ENCODE data around the gene DLG2.

The DLG2 gene

DNA sequence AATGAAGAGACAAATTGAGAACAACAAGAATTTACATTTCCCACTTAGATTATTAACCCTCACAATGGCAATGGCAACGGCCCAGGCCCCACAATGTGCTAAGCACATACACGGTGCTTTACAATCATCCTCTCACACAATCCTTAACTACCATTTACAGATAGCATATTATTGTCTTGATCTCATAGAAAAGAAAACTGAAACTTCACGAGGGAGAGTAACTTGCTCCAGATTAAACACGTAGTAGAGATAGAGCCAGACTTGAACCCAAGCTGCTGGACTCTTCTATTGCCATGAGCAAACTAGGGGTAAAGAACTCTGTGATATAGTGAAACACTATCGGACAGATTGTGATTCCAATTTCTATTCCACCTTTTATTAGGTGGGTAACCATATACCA lies 665.1 kb downstream of the DLG2 start:
- DNase-seq = no peak

DNA sequence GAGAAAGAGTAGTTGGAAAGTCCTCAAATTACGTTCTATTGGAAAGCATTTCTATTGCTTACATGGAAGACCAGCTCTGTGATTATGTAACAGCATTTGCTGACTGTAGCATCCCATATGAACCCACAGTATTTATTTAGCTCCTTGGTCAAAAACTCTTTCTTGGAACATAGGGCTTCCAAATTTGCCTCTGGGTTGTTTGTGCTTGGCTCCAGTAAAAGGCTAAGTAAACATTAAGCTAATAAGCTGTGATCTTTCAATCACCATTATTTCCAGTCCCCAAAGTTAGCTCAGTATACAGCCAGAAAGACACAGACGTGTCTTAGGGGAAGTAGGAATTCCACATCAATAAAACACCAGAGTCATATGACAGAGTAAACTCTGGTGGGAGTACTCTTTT lies 668.8 kb downstream of the DLG2 start:
- no peak for DNase-seq

DNA sequence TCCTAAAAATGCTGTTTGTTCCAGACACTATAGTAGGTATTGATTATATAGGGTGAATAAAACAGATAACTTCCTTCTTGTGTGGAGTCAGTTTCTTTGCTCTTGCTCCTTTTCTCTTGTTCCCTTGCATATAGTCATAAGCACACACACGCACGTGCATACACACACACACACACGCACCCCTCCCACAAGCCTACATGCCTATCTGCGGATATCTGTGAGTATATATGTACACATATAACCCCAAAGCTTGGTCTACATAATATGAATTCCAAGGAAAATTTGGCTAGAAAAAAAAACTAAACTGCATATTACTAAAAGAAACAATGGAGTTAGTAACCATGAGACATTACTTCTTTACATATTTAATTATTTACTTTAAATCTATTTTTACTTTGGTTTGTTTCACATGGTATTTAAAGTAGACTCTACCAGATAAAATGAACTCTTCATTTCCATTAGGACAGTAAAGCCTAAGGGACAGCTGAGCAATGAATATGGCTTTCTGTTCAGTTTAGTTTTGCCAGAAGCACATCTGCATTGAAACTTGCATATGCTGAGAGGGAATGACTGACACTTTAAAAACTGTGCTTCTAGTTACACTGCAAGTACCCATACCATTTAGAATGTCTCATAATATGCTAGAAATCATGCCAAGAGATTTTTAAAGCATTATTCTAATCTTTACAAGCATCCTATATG lies 676.4 kb downstream of the DLG2 start:
- DNase-seq = no peak

DNA sequence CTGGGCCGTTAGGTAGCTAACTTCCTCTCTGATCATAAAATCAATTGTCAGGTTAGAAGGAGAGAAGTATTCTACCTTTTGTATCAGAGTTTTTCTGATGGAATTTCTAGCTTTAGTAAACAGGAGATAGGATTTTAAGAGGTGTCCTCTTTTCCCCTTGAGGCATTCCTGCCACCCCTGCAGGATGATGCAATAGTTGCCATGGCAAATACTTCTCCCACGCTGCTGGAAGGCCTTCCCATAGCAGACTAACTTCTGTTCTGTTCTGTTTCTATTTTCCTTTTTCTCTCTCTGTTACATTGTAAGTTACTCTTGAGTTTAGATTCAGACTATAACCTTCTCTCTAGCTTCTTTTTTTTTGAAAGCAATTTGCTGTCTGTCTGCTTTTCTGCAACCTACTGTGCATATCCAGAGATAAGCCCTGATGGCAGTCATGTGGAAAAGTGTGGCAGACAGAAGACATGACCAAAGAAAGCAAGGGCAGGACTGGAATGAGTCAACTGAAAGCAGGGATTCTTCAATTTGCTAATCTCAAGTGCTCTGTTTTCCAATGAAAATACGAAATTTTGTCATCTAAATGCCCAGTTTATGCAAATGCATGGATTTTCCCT lies 679.1 kb downstream of the DLG2 start:
- DNase-seq = no peak

DNA sequence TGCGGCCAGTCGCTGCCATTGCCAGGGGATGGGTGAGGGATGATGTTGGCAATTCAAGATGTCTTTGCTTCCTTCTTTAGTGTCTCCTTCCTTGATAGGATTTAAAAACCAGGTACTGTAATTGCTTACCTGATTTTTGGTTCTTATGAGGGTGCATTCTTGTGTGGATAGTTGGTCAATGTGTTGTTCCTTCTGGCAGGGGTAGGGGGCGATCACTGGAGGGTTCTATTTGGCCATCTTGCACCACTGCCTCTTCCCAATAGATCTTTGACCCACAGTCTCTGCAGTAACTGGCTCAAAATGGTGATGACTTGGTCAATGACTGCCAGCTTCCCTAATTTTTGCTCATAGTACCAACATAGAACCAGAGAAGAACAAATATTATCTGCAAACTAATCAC lies 680.1 kb downstream of the DLG2 start:
- DNase-seq = no peak

DNA sequence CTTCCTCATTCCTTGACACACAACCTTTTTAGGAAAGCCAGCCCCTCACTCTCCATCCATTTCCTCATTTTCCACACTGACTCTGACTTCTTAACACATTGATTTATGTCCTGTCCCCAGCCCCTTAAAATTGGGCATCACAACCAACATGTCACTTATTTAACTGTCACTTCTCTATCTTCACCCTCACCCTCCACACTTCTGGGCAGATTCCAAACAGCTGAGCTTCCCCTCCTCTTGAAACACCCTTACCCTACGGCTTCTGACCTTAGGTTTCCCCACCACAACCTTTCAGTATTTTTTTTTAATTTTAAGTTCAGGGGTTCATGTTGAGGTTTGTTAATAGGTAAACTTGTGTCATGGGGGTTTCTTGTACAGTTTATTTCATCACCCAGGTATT lies 696.3 kb downstream of the DLG2 start:
- DNase-seq = no peak

DNA sequence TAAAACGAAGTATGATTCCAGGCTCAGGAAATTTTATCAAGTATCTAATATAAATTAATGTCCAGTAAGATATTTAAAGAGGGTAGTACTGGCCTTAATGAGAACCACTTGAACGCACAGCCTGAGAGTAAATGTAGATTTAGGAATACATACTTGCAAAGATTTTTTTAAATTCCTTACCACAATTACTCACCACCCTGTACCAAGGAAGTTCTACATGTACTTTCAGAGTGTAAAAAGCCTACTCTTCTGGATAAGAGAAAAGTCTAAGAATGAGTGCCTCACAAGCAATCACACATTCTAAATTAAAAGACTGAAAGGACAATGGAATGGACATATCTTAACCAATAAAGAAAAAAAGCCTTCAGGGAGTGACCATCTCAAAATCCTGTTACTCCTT lies 697.4 kb downstream of the DLG2 start:
- DNase-seq = no peak

DNA sequence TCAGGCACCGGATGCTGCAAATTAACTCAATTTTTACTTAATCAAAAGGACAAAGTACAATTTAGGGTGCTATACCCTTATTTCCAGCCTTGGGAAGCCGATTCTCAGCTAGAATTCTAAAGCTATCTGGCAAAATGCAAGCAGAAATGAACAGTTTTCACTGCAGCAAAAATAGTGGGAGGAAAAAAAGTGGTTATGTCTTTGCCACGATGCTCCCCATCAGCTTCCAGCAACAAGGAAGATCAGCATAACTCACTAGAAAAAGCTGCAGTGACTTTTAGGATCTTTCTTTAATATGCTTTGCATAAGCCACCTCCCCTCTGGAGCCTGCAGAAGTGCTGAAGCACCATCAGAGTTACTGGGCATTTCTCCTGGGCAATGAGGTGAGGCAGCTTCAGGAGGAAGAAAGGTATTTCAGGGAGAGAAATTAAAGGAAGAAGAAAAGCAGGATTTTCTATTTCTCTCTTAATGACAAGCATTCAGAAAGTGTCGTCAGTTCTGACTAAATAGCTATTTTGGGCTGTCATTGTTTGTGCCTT lies 702.9 kb downstream of the DLG2 start:
- DNase-seq = no peak

DNA sequence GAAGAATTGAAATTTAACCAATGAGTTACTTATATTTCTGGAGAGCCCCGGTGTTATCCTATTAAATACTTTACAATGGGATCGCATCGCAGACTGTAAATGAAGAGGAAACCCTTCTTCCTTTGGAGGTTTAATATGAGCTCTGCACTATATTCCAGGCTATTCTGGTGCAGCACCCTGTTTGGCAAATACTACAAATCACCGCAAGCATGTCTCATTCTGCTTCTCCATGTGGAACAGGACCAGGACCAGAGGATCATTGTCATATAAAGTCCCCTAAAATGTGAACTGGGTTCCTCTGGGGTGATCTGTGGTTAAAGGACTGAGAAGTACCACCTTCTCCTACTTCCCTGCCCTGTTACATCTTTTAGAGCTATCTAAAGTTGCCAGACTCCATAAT lies 703.7 kb downstream of the DLG2 start:
- no peak for DNase-seq

DNA sequence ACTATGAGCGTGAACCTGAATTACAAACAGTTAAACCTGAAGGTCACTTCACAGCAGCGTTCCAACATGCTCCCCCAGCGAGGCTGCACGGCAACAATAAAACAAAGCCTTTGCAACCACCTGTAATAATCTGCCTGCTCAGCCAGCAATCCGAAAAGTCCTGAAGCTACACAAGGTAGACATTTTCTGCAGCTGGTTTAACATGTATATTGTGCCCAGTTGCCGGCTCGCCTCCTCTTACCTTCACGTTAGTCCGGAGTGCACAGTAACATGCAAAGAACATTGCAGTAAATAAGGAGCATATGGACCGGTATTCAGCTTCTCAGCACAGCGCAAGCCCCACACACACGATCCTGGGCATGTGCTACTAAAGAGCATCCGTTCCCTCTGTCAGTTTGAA lies 704.3 kb downstream of the DLG2 start:
- DNase-seq = no peak

DNA sequence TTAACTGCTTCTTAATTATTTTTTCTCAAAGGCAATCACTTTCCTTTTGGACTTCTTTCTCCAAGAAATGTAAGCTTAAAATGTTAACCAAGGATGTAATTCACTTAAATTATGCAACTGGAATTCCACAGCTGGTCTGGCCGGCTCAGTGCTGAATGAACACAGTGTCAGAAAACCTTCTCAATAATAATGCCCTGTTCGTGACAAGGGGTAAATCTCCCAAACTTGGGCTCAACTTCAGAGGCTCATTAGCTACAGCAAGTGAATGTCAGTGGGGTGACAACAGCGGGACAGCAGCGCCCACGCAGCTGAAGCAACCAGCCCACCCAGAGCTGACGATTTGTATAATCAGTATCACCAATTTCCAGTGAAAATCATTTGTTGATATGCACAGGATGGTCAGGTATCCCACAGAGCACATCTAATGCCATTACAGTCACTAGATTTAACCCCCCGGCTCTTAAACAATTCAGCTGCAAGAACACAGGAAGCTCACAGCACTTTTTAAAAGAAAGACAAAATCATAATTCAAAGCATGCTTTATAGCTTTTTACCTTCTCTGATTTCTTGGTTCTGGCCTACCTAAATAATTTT lies 704.8 kb downstream of the DLG2 start:
- no peak for DNase-seq

DNA sequence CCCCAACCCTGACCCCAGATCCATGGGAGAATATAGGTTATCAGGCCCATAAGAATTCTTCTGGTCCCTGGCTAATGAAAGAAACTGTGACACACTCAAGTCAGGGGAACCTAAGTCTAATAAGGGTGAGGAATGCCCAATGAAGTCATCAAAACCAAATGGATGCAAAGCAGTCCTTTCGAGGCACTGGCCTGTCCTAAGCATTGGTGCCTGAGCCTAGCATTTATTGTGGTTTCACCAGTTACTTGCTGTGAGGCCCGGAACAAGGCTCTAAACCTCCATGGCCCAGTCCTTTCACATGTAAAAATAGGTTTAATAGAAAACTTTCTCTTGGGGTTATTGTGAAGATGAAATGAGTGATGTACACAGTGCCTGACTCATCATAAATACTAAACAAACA lies 712.6 kb downstream of the DLG2 start:
- no peak for DNase-seq

DNA sequence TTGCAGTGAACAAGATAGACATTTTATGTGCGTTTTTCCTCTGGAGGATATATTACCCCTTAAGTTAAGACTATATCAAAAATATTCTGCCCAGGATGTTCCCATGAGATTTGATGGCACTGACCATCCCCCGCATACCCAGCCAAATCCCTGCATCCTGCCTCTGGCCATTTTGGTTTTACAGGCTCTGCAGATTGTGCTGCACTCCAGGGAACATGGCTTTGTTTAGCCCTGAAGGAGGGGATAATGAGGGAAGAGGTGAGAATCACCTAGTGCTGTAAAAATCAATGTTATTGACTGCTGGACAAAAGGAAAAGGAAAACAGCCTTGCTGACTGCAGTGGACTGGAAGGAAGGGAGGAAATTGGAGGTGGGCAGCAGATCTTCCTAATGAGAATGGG lies 717.4 kb downstream of the DLG2 start:
- no peak for DNase-seq

DNA sequence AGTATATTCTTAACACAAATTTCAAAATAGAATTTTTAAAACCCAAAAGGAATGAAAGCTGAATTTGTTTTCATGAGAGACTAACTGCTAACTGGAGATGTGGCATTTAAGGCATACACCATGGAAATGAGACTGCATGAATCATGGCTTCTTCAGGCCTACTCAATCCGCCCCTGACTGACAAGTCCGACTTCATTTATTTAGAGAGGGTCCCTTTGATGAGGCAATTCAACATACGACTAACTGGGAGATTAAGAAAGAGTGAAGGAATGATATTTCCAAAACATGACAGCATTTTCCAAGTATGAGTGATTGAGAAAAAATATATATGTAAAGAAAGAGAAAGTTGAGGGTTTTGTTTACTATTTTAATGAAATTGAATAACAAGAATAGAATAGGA lies 720.1 kb downstream of the DLG2 start:
- DNase-seq = no peak

DNA sequence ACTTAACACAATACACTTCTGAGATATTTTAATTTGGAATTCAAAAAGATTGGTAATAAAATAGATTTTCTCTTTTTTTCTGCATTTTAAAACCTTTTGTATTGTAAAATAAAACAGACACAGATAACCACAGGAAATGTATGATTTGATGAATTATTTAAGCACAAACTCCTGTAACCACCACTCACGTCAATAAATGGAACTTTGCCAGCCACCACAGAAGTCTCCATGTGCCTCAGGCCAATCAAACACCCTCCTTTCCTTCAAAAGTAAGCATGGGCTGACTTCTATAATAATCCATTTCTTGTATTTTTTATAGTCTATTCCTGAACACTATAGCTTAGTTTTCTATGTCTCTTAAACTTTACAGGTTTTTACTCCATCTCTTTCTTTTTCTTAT lies 721.7 kb downstream of the DLG2 start:
- DNase-seq = no peak

DNA sequence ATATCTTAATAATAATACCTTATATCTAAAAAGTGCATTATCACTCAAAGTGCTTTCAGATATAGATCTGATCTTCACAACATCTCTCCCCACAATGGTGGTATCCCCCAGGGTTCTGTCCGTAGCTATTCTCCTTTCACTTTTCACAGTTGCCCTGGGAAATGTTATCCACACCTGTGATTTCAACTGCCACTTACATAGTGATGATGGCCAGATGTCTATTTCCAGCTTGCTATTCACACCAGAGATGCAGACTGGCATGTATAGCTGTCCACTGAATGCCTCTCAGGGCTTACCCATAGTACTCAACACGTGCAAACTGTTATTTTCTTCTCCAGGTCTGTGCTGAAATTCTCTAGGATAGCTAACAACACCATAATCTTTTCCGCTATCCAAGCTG lies 724.7 kb downstream of the DLG2 start:
- no peak for DNase-seq

DNA sequence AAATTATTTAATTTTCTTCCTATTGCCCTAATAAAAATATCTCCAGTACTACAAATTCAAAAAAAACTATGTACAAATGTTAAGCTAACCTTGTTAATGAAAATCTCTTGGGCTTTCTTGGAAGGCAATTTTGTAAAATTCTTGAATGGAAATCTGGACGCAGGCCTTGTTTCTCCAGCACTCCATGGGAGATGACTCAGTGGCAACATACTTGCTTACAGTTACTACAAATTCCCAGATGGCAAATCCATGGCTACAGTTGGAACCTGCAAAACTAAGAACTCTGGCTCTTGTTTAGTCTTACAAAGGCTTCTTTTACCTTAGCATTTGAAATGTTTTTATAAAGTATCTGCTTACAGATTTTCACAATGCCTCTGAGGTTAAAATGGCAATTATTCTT lies 725.2 kb downstream of the DLG2 start:
- DNase-seq = no peak

DNA sequence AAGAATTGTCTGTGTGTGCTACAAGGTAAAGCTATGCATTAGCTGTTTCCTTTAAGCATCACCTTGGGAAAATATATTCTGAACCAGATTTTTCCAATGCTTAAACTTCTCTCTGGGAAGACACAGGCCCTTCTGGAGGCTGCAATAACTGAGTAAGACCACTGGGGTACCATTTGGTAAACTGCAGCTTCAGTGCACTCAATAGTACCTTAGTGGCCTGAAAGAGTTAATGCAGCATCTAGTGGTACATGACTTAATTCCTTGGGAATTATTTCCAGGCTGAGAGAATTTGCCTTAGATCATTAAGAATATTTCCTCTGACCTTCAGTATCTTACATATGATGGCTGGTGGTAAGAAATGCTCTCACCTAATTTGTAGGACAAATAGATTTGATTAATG lies 727.4 kb downstream of the DLG2 start:
- no peak for DNase-seq

DNA sequence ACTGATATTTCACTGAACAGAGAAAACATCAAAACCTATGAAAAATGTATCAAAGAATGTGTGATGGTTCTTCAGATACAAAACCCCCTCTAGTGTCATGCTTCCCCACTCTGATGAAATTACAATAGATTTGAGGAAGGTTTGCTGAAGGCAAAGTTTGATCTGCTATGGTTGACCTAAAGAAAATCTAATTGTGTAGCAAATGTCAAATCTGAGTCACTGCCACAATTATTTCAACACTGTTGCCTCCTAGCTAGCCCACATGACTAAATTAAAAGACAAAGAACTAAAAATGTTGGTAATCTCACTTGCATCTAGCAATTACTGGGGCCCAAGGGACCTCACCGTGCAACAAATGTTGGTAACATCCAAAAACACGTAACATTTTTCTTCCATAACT lies 728.0 kb downstream of the DLG2 start:
- DNase-seq = no peak

DNA sequence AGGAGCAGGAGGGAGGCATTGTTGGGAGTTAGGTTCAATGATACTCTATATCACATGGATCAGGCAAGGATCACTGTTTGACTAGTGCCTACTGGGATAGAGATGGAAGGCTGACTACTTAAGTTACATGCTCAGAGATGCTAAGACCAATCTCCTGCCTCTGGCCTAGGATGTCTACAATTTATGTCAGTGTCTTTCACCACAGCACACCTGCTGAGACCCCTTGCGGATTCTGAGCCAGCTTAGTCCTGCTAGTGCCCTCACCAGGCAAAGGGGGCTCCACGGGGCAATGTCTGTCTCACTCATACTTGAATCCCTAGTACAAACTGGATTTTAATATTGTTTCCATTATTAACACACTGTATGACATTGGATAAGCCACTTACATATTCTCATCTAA lies 732.5 kb downstream of the DLG2 start:
- no peak for DNase-seq

DNA sequence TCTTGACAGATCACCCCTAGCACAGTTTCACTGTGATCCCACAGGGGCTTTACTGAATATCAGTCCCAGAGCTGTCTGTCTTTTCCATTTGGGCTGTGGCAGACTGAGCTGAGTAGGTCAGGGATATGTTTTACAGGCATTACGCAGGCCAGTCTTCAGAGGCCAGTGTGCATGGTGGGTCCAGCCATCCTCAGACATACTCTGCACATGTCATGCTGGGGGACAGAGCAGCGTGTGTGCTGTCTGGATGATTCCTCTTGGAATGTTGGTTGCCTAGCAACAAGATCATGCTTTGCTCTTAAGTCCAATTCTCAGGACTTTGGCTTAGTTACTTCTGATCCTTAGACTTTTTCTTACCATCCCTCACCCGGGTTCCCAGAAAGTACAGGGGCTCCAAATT lies 736.5 kb downstream of the DLG2 start:
- no peak for DNase-seq

DNA sequence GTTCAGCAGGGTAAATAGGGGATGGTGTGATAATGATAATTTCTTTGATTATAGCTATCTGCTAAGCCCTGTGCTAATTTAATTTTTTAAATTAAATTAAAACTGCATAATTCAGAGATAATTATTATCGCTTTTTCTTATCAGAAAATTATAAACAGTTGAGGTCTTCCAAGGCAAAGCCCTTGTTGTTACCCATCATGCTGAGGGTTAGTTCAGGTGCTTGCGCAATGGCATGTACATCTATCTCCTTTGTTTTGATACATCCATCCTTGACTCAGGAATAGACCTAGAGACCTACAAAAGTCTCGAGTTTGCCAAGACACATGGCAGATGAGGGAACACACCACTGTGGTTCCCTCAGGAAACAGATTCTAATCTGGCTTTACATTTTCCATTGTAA lies 737.6 kb downstream of the DLG2 start:
- DNase-seq = no peak

DNA sequence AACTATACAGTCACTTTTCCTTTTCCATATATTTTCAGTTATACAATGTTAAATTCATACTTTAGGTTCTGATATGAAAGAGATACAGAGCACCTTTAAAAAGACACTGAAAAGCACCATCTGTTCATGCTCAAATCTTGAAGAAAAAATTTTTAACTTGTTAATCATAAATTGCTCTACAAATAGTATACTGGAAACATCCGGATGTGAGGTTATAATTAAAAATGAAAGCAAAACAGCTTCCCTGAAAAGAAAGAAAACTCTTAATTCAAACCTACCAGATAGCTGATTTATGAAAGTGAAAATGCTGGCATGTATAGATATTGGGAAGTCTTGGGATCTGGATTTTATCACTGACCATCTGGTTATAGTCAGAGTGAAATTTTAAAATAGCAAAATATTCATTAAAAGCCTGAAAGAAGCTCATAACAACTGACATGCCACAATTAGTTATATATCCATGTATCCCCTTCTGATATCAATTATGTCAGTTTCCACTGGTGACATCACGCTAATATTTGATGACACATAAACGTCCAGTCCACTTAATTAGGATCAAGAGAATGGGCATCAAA lies 740.0 kb downstream of the DLG2 start:
- no peak for DNase-seq

DNA sequence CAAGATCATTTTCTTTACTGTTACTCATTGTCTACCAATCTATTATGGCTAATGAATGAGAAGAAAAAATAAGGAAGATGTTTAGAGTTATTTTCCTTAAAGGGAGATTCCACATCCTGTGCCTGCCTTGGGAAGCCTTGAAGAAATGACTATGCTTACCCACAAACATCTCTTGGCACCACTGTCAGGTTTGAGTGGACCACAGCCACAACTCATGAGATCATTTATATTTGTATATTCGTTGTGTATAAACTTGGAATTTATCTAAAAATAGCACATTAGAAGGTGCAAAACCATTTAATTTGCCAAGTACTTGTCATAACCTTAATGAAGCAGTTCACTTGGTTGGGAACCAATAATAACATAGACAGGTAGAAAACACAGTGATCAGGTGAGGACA lies 740.8 kb downstream of the DLG2 start:
- no peak for DNase-seq
